ENCODE measurements around the gene TSR1.

TSR1 gene

GRCh38 chr17:2336215-2336851, at the start of gene TSR1:
TSR1 (minus strand) TSS chr17:2336457; CDS start chr17:2336427, 30 bp downstream.
- peak; percentile 79 to 87 for DNase-seq

- DNase-seq = no peak
Observed at GRCh38 chr17:2385240-2386210, 49.3 kb upstream of the TSR1 start.

GRCh38 chr17:2384439-2385127, 48.3 kb upstream of the TSR1 start:
- no peak for DNase-seq

- DNase-seq = no peak
Observed at GRCh38 chr17:2383628-2384167, 47.4 kb upstream of the TSR1 start.

- DNase-seq = no peak
Observed at GRCh38 chr17:2380950-2381649, 44.8 kb upstream of the TSR1 start.

- no peak for DNase-seq
Observed at GRCh38 chr17:2380226-2380922, 44.1 kb upstream of the TSR1 start.

GRCh38 chr17:2379489-2380225, 43.4 kb upstream of the TSR1 start:
- no peak for DNase-seq

GRCh38 chr17:2378905-2379304, 42.6 kb upstream of the TSR1 start:
- no peak for DNase-seq

GRCh38 chr17:2377659-2378058, 41.4 kb upstream of the TSR1 start:
- DNase-seq = no peak

GRCh38 chr17:2376107-2376506, 39.9 kb upstream of the TSR1 start:
- DNase-seq = no peak

- no peak for DNase-seq
Observed at GRCh38 chr17:2375406-2375805, 39.1 kb upstream of the TSR1 start.

- DNase-seq = no peak
Observed at GRCh38 chr17:2374549-2375285, 38.5 kb upstream of the TSR1 start.

GRCh38 chr17:2373179-2373578, 36.9 kb upstream of the TSR1 start:
- DNase-seq = no peak

- no peak for DNase-seq
Observed at GRCh38 chr17:2372681-2373080, 36.4 kb upstream of the TSR1 start.

GRCh38 chr17:2372180-2372579, 35.9 kb upstream of the TSR1 start:
- DNase-seq = no peak

GRCh38 chr17:2371183-2372130, 35.2 kb upstream of the TSR1 start:
- DNase-seq = no peak

GRCh38 chr17:2370211-2370589, 33.9 kb upstream of the TSR1 start:
- no peak for DNase-seq

GRCh38 chr17:2369551-2370210, 33.4 kb upstream of the TSR1 start:
- DNase-seq = no peak

GRCh38 chr17:2369039-2369438, 32.8 kb upstream of the TSR1 start:
- DNase-seq = no peak
